K562 (cell line): ENCODE data around the gene UBE2I. TPM values are rescaled to one million over a fixed set of nuclear protein-coding genes. Genes with fewer than 3 reads are reported as not detected.

Experiments used
- ATAC-seq: fragments of 200-7000 bp; cut with Tn5 transposase; 3 replicates; pipeline ENCODE4 v1.9.1; 2020; ENCODE audit warnings: moderate library complexity
- BruUV-seq: library from RNA; stranded (reverse); fragments of 400-500 nt; replicated peaks from 2 replicates; lab custom pipeline; 2021; lab: Mats Ljungman, UMichigan
- CTCF ChIA-PET: fragments of 300-600 bp; formaldehyde crosslinking; extraction: SDS; loops from one replicate; lab custom pipeline; 2021; ENCODE audit warnings: low intra/inter-chr PET ratio; lab: Yijun Ruan, JAX
- POLR2A ChIA-PET: fragments of 300-600, 350-650 bp; sonication (Branson Sonifier 250); formaldehyde crosslinking; extraction: SDS; loops from one replicate; lab custom pipeline; 2021; ENCODE audit warnings: antibody characterized with exemption, inconsistent platforms; lab: Yijun Ruan, JAX
- DNase-seq, 4 experiments: peaks; one replicate each; pipeline versions ENCODE4 v3.0.0 to v3.0.0-alpha.2; 2011 to 2018; ENCODE audit warnings: low spot score in 3 of 4, mixed read lengths in 3 of 4; ENCODE audit errors: extremely low read depth in 1 of 4
- FAIRE-seq: peaks from 2 replicates; lab custom pipeline; 2011; peaks lifted over from hg19 to GRCh38; lab: Jason Lieb, UNC
- H2AFZ ChIP-seq: 2 replicates; pipeline ENCODE4 v1.6.0; 2011; ENCODE audit warnings: low read depth, low read length, control low read depth, inconsistent platforms
- H3K27ac ChIP-seq: fragments of 200-600 bp; 3 replicates; pipeline ENCODE4 v1.8.0; 2011; ENCODE audit warnings: low read depth, mild to moderate bottlenecking, control low read depth, inconsistent platforms, low read length, moderate library complexity, mixed read lengths; ENCODE audit errors: extremely low read depth
- H3K27me3 ChIP-seq, 2 experiments: fragments of 300-600 bp in 1 of 2; 2 replicates in 1 of 2; 3 replicates in 1 of 2; pipeline versions ENCODE4 v1.6.0 to v1.8.0; 2011; ENCODE audit warnings: inconsistent platforms in 2 of 2, low read length in 2 of 2, mild to moderate bottlenecking in 1 of 2, mixed read lengths in 1 of 2, moderate library complexity in 1 of 2; ENCODE audit not compliant: control insufficient read depth in 2 of 2, insufficient read depth in 2 of 2
- H3K36me3 ChIP-seq: fragments of 300-600 bp; 3 replicates; pipeline ENCODE4 v1.8.0; 2011; ENCODE audit warnings: mild to moderate bottlenecking, low read length, inconsistent platforms; ENCODE audit not compliant: control insufficient read depth, insufficient read depth
- H3K4me1 ChIP-seq, 2 experiments: fragments of 200-600 bp in 1 of 2; replicated peaks in 1 of 2; 2 replicates in 1 of 2; 3 replicates in 1 of 2; pipeline versions ENCODE4 v1.5.1 to v1.8.0; 2011; ENCODE audit warnings: inconsistent platforms in 2 of 2, low read length in 2 of 2, mild to moderate bottlenecking in 1 of 2, mixed read lengths in 1 of 2, moderate library complexity in 1 of 2; ENCODE audit not compliant: control insufficient read depth in 2 of 2, insufficient read depth in 2 of 2
- H3K4me2 ChIP-seq: 2 replicates; pipeline ENCODE4 v1.6.1; 2011; ENCODE audit warnings: low read length, control low read depth, inconsistent platforms, mixed read lengths; ENCODE audit not compliant: insufficient read depth
- H3K4me3 ChIP-seq: fragments of 200-600 bp; sonication (generic), shearing (Covaris generic); 2 replicates; pipeline ENCODE4 v1.5.1; 2016; ENCODE audit warnings: control low read depth, inconsistent platforms
- H3K79me2 ChIP-seq: fragments of 200-600 bp; 3 replicates; pipeline ENCODE4 v1.8.0; 2011; ENCODE audit warnings: low read length, inconsistent platforms; ENCODE audit not compliant: control insufficient read depth, insufficient read depth
- H3K9ac ChIP-seq, 2 experiments: 2 replicates each; pipeline versions ENCODE4 v1.6.0 to v1.6.1; 2011; ENCODE audit warnings: low read depth in 2 of 2, low read length in 2 of 2, control low read depth in 1 of 2, inconsistent platforms in 1 of 2, mild to moderate bottlenecking in 1 of 2, mixed read lengths in 1 of 2; ENCODE audit not compliant: insufficient read depth in 1 of 2
- H3K9me1 ChIP-seq: one replicate; pipeline ENCODE4 v1.6.0; 2011; ENCODE audit warnings: inconsistent platforms, mild to moderate bottlenecking, low read length, moderate library complexity; ENCODE audit not compliant: control insufficient read depth, insufficient read depth
- H3K9me3 ChIP-seq: replicated peaks from 2 replicates; pipeline ENCODE4 v1.5.1; 2011; ENCODE audit warnings: low read depth, low read length, inconsistent platforms; ENCODE audit not compliant: control insufficient read depth, insufficient read depth
- H4K20me1 ChIP-seq: replicated peaks from 2 replicates; pipeline ENCODE4 v1.6.1; 2011; ENCODE audit warnings: low read length, inconsistent platforms, mixed read lengths; ENCODE audit not compliant: control insufficient read depth, insufficient read depth
- EGR1 ChIP-seq: fragments of 450-650 bp; conservative IDR thresholded peaks from 2 replicates; pipeline ENCODE4 v1.6.1; 2017; ENCODE audit warnings: mild to moderate bottlenecking
- EP300 ChIP-seq: IDR thresholded peaks from 2 replicates; pipeline ENCODE4 v1.6.1; 2012; ENCODE audit warnings: low read length, improper control_type of control experiment
- GABPA ChIP-seq: fragments of 200-800 bp; sonication (Bioruptor generic); conservative IDR thresholded peaks from 2 replicates; pipeline ENCODE4 v1.6.1; 2016; ENCODE audit warnings: low read depth, missing genetic modification characterization, missing compliant biosample characterization
- ZNF197 ChIP-seq: fragments of 200-800 bp; sonication (Bioruptor generic); IDR thresholded peaks from 2 replicates; pipeline ENCODE4 v1.6.1; 2016; ENCODE audit warnings: low read depth, missing genetic modification characterization, missing compliant biosample characterization
- ZNF395 ChIP-seq: fragments of 200-800 bp; sonication (Bioruptor generic); IDR thresholded peaks from 2 replicates; pipeline ENCODE4 v1.6.1; 2017; ENCODE audit warnings: missing genetic modification characterization, missing compliant biosample characterization
- WGBS: fragments of 100-300 bp; shearing (Covaris generic); methylation state at CpG from one replicate; pipeline ENCODE4 v1.1.6; 2016; ENCODE audit warnings: low coverage, mixed read lengths; ENCODE audit not compliant: insufficient coverage; ENCODE audit errors: missing lambda C conversion rate; 5-methylcytosine and 5-hydroxymethylcytosine counted together
- in situ Hi-C: fragments of 300-500 bp; cut with MboI; formaldehyde crosslinking; loops from 4 replicates; pipeline ENCODE4 v1.15.0; 2018; ENCODE audit warnings: inconsistent platforms, mixed read lengths
- intact Hi-C: fragments of 100-400 bp; cut with micrococcal nuclease; formaldehyde crosslinking; loops from 2 replicates; pipeline ENCODE4 v1.14.2; 2022
- polyA plus RNA-seq, 8 experiments: library from polyadenylated mRNA; depleted of rRNA in 4 of 8; stranded (reverse) in 5 of 8; unstranded in 3 of 8; fragments of >200 nt; fragmentation: Nextera tagmentation in 2 of 8; fragmentation: Illumina TruSeq in 1 of 8; extraction: Ambion mirVana in 2 of 8; extraction: Trizol in 1 of 8; gene quantifications; 2 replicates each; pipeline versions ENCODE4 v1.2.1 to v1.2.3, GENCODE V29; 2011 to 2014; ENCODE audit warnings: inconsistent platforms in 1 of 8, missing spikeins in 1 of 8
- total RNA-seq, 7 experiments: library from RNA; depleted of rRNA in 6 of 7; stranded (reverse); fragments of >200 nt in 6 of 7; fragmentation: Illumina TruSeq in 2 of 7; extraction: Trizol in 2 of 7; gene quantifications; 2 replicates each; pipeline versions ENCODE4 v1.2.1 to v1.2.3, GENCODE V29; 2011 to 2021; ENCODE audit warnings: low replicate concordance in 1 of 7
- TF ChIP-seq, protein P1 (sequence below): sonication (generic); formaldehyde crosslinking; IDR thresholded peaks from 2 replicates; pipeline ENCODE4 v1.8.0; 2022; ENCODE audit warnings: missing genetic modification reagents, mild to moderate bottlenecking, moderate library complexity, borderline replicate concordance

The UBE2I gene
- total and polyA plus RNA-seq, 9 of the 15 experiments (the other 6 are each of a cell fraction or from before 2014, with no cell fraction given), result 36.6 to 254 (median 104) TPM

DNA sequence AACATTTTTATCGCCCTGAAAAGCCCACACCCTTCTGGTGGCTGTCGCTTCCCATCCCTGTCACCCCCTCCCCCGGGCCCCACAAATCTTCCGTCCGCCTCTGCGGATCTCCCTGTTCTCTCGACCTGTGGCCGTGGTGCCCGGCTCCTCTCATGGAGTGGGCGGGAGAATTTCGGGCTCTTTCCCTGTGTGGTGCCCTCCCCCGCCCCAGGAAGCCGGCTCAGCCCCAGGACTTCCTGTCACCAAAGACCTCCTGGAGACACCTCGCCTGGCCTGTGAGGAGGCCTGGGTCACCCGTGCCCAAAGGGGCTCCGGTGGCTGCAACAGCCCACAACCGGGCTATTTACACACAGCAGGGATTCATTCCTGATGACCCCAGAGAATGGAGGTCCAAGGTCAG, 26.1 kb upstream of the UBE2I start:
- 7% methylated on average over 17 of the region's 17 CpGs for WGBS
- Histone ChIP-seq H3K4me2 (no peak overlapping the region), H3K79me2 (no peaks in the 10 kb centered on the region), H4K20me1 (0 out of 2 replicates have a peak, but pooled peaks cover 3% of the 10 kb centered on the region), H3K9me1 (no peaks in the 10 kb centered on the region), H3K4me3 (no peak overlapping the region), H3K36me3 (no peaks in the 10 kb centered on the region), H3K27me3 (peaks cover 45 to 78% of the 10 kb centered on the region in 2 experiments), H3K27ac (no peak overlapping the region), H3K9me3 (no peaks in the 10 kb centered on the region)
- ChIA-PET CTCF (no interaction called here), POLR2A (interaction anchor here (0.6 to 1.2 kb wide), 2 partner anchors 9 to 480 kb away, joined by 3 read pairs; no protein-coding TSS in a partner anchor)
- DNase-seq (peak in 2 of 4 experiments; percentile 49 to 54), ATAC-seq (no peak), FAIRE-seq (no peak)
- intact Hi-C loops, result no loop called here
- TF ChIP-seq ZNF197 (CRISPR knock-in tag) (no peak), GABPA (tag) (peak; percentile 55; the same call in 1 of the 2 replicates), EGR1 (peak; percentile 32; the same call in 1 of the 2 replicates)
- TF ChIP-seq, all 486 proteins: peak for 2
- in situ Hi-C loops, result no loop called here
- no peak overlapping the region for H3K9ac ChIP-seq
- H2AFZ ChIP-seq, result no peak overlapping the region
- BruUV-seq, result no TSS peak
- H3K4me1 ChIP-seq, result peaks cover 0 to 62% of the 10 kb centered on the region in 2 experiments; a peak in 3 of 5 replicates

DNA sequence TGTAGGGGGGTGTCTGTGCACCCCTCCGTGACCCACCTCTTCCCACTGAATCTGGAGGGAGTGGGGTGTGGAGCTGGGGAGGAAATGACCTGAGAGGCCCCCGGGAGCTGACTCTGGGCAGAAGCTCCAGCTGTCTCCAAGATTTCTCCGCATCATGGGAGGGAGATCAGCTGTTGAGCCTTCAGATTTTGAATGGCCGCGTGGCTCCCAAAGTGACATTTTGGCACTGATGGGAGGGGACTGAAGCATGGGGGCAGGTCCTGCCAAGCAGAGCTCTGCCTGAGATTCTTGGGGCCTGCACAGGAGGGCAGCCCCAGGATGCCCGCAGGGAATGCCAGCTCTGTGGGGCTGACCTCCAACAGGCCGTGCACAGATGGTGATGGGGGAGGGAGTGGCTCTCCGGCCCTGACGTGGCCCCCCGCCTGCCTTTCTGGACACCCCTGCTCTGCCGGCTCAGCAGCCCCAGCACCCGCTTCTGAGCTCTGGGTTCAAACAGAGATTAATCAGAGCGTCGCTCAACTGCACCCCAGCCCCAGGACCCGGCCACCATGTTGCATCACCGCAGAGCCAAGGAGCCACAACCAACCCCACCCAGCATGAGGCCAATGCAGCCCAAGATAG, 25.3 kb upstream of the UBE2I start:
- FAIRE-seq (no peak), DNase-seq (no peak), ATAC-seq (no peak)
- Histone ChIP-seq H3K36me3 (no peaks in the 10 kb centered on the region), H3K27me3 (peaks cover 47 to 83% of the 10 kb centered on the region in 2 experiments), H3K4me2 (no peak overlapping the region), H3K9me1 (no peaks in the 10 kb centered on the region), H3K9ac (no peak overlapping the region; a peak in 1 of 4 replicates), H3K27ac (no peak overlapping the region), H3K4me3 (no peak overlapping the region), H3K79me2 (no peaks in the 10 kb centered on the region), H2AFZ (no peak overlapping the region), H3K9me3 (no peaks in the 10 kb centered on the region), H3K4me1 (peaks cover 0 to 62% of the 10 kb centered on the region in 2 experiments; a peak in 3 of 5 replicates), H4K20me1 (0 out of 2 replicates have a peak, but pooled peaks cover 3% of the 10 kb centered on the region)
- no peak for TF ChIP-seq EP300
- no peak for TF ChIP-seq ZNF395 (CRISPR knock-in tag)
- TF ChIP-seq, protein P1, sequence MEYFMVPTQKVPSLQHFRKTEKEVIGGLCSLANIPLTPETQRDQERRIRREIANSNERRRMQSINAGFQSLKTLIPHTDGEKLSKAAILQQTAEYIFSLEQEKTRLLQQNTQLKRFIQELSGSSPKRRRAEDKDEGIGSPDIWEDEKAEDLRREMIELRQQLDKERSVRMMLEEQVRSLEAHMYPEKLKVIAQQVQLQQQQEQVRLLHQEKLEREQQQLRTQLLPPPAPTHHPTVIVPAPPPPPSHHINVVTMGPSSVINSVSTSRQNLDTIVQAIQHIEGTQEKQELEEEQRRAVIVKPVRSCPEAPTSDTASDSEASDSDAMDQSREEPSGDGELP (CRISPR knock-in tag), result peak; percentile 74
- 5% methylated on average over 11 of the region's 16 CpGs for WGBS
- in situ Hi-C loops (no loop called here), intact Hi-C loops (no loop called here)
- BruUV-seq, result no TSS peak
- ChIA-PET POLR2A (interaction anchor here (0.5 to 1.2 kb wide), 5 partner anchors 9 to 1851 kb away, joined by 3 read pairs; partner anchors contain the start of gene ZNF213), CTCF (no interaction called here)
